DMS53 treated with DMSO at 0.1 percent for 48 hours (cell line): ENCODE results near the gene PRX.
"Not testable (repeated sequence)": the region's sequence is repeated elsewhere in the genome, so short reads cannot be mapped to it uniquely, and the experiment has no call there.

Source experiments
- DNase-seq: peaks from one replicate; lab custom pipeline; 2025; ENCODE audit not compliant: unreplicated experiment; lab: John Stamatoyannopoulos, UW

The PRX gene

GRCh38 chr19:40413291-40413845 is at the start of gene PRX:
Gene PRX, minus strand, starts transcription at chr19:40413378. Its CDS starts 5,446 bp downstream, at chr19:40407932.
- DNase-seq = no peak

GRCh38 chr19:40461669-40462221 is 48.6 kb upstream of the PRX start:
- DNase-seq = no peak

- DNase-seq = no peak
Measured at GRCh38 chr19:40460185-40460584, 47.0 kb upstream of the PRX start.

GRCh38 chr19:40458597-40458974 is 45.4 kb upstream of the PRX start:
- no peak for DNase-seq

- DNase-seq = no peak
Measured at GRCh38 chr19:40457953-40458596, 44.9 kb upstream of the PRX start.

- no peak for DNase-seq
Measured at GRCh38 chr19:40457048-40457447, 43.9 kb upstream of the PRX start.

GRCh38 chr19:40453943-40454342 is 40.8 kb upstream of the PRX start:
- not testable (repeated sequence) for DNase-seq

GRCh38 chr19:40453151-40453735 is 40.1 kb upstream of the PRX start:
- no peak for DNase-seq

GRCh38 chr19:40452016-40452415 is 38.8 kb upstream of the PRX start:
- DNase-seq = no peak

- DNase-seq = no peak
Measured at GRCh38 chr19:40450664-40451063, 37.5 kb upstream of the PRX start.

GRCh38 chr19:40449506-40449905 is 36.3 kb upstream of the PRX start:
- no peak for DNase-seq

- DNase-seq = no peak
Measured at GRCh38 chr19:40446263-40446784, 33.1 kb upstream of the PRX start.

GRCh38 chr19:40445780-40446262 is 32.6 kb upstream of the PRX start:
- DNase-seq = peak; percentile 21

GRCh38 chr19:40444825-40445312 is 31.7 kb upstream of the PRX start:
- DNase-seq = peak; percentile 90

- peak; percentile 96 for DNase-seq
Measured at GRCh38 chr19:40444000-40444824, 31.0 kb upstream of the PRX start, which contains the start of gene SERTAD3. Gene SERTAD3, minus strand, starts transcription at chr19:40444335. Its CDS starts 2,255 bp downstream, at chr19:40442080.

- DNase-seq = peak; percentile 100
Measured at GRCh38 chr19:40443131-40443999, 30.2 kb upstream of the PRX start.

- no peak for DNase-seq
Measured at GRCh38 chr19:40442328-40443130, 29.4 kb upstream of the PRX start.

GRCh38 chr19:40441719-40442253 is 28.6 kb upstream of the PRX start:
- DNase-seq = no peak

GRCh38 chr19:40438284-40438683 is 25.1 kb upstream of the PRX start:
- DNase-seq = no peak
